ENCODE data around the gene SS18L1.

GRCh38 chr20:62219992-62220665 lies 76.6 kb downstream of the SS18L1 start, which contains the start of gene HRH3:
- TF ChIP-seq CTCF (IDR thresholded peaks at IDR 0.05), result no peak
- TF ChIP-seq POLR2A (IDR thresholded peaks at IDR 0.05), result no peak
